ENCODE data around the gene CARD16. TPM values are rescaled to one million over a fixed set of nuclear protein-coding genes. Genes with fewer than 3 reads are reported as not detected.

CARD16 gene
- total and polyA plus RNA-seq, 2 donors from 2014 or later = 16.2 to 24.4 TPM

DNA sequence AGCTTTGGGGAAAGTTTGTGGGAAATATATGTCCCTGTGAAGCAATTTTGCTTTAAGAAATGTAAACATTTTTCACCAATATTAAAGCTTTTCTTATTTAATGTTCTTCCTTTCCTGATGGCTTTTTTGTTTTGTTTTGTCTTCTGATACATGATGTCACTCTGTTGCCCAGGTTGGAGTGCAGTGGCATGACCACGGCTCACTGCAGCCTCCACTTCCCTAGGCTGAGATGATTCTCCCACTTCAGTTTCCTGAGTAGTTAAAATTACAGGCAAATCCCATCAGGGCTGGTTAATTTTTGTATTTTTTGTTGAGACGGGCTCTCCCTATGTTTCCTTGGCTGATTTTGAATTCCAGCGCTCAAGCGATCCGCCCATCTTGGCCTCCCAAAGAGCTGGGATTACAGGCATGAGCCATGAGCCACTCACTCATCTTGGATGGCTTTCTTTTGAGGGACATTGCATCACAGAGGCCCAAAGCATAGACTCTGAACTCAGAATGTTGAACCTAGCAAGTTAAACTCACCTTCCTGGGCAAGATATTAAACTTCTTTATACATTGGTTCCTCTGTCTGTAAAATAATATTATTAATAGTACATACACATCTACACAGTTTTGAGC lies 651 bp upstream of the CARD16 start:
- H3K4me1 ChIP-seq (ENCODE audit: control insufficient read depth in 2 of 3, insufficient read depth in 2 of 3, low read depth in 1 of 3, low read length in 3 of 3) = no peaks in the 10 kb centered on the region
- H3K27ac ChIP-seq (ENCODE audit: low read depth in 2 of 2, low read length in 2 of 2) = peak overlapping the region in 1 of 2 donors; percentile 60
- no peak overlapping the region for H3K9ac ChIP-seq (ENCODE audit: low read length in 3 of 3)
- no peaks in the 10 kb centered on the region for H3K9me3 ChIP-seq (ENCODE audit: control insufficient read depth in 2 of 3, insufficient read depth in 1 of 3, low read length in 3 of 3)
- no peak for FAIRE-seq
- no peaks in the 10 kb centered on the region for H3K36me3 ChIP-seq (ENCODE audit: control insufficient read depth in 2 of 3, insufficient read depth in 3 of 3, low read length in 3 of 3)
- DNase-seq = no peak
- TF ChIP-seq, protein P1, sequence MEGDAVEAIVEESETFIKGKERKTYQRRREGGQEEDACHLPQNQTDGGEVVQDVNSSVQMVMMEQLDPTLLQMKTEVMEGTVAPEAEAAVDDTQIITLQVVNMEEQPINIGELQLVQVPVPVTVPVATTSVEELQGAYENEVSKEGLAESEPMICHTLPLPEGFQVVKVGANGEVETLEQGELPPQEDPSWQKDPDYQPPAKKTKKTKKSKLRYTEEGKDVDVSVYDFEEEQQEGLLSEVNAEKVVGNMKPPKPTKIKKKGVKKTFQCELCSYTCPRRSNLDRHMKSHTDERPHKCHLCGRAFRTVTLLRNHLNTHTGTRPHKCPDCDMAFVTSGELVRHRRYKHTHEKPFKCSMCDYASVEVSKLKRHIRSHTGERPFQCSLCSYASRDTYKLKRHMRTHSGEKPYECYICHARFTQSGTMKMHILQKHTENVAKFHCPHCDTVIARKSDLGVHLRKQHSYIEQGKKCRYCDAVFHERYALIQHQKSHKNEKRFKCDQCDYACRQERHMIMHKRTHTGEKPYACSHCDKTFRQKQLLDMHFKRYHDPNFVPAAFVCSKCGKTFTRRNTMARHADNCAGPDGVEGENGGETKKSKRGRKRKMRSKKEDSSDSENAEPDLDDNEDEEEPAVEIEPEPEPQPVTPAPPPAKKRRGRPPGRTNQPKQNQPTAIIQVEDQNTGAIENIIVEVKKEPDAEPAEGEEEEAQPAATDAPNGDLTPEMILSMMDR (IDR thresholded peaks at IDR 0.05; ENCODE audit: borderline replicate concordance, extremely low read depth, insufficient read depth) = no peak
- peak overlapping the region in 1 of 3 donors; percentile 67 for H3K4me3 ChIP-seq (ENCODE audit: low read length in 3 of 3)
- H3K27me3 ChIP-seq (ENCODE audit: control insufficient read depth, insufficient read depth, low read length) = no peaks in the 10 kb centered on the region
- intact Hi-C loops (cut with DNase I) = no loop called here

- Histone ChIP-seq H3K9ac (ENCODE audit: low read length in 3 of 3) (no peak overlapping the region), H3K27ac (ENCODE audit: low read depth in 2 of 2, low read length in 2 of 2) (no peak overlapping the region), H3K9me3 (ENCODE audit: control insufficient read depth in 2 of 3, insufficient read depth in 1 of 3, low read length in 3 of 3) (peaks cover 0 to 2% (median 0%) of the 10 kb centered on the region in 3 donors), H3K27me3 (ENCODE audit: control insufficient read depth, insufficient read depth, low read length) (no peaks in the 10 kb centered on the region), H3K4me1 (ENCODE audit: control insufficient read depth in 2 of 3, insufficient read depth in 2 of 3, low read depth in 1 of 3, low read length in 3 of 3) (no peaks in the 10 kb centered on the region), H3K36me3 (ENCODE audit: control insufficient read depth in 2 of 3, insufficient read depth in 3 of 3, low read length in 3 of 3) (no peaks in the 10 kb centered on the region), H3K4me3 (ENCODE audit: low read length in 3 of 3) (no peak overlapping the region)
- TF ChIP-seq, protein P1 (IDR thresholded peaks at IDR 0.05; ENCODE audit: borderline replicate concordance, extremely low read depth, insufficient read depth) = no peak
- DNase-seq = no peak
- intact Hi-C loops (cut with DNase I) = no loop called here
- FAIRE-seq = no peak
These were observed 3.0 kb downstream of the CARD16 start for GRCh38 chr11:105042178-105042577.

DNA sequence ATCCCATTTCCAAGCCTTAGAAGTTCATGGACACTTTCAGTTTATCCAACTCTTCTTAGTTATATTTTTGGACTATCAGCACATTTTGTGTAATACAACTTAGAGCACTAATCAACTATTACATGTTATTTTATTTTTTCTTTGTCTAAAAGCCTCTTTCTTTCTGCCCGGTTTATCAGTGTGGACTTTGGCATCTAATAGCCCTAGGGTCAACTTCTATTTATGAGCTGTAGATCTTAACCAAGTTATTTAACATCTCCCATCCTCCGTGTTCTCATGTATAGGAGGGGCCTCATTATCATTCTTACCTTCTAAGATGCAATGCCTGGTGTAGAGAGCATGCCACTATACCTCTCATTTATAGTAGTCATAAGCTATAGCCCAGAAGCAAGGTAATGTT lies 4.4 kb downstream of the CARD16 start:
- TF ChIP-seq, protein P1 (IDR thresholded peaks at IDR 0.05; ENCODE audit: borderline replicate concordance, extremely low read depth, insufficient read depth) = no peak
- FAIRE-seq (no peak), DNase-seq (no peak)
- Histone ChIP-seq H3K9me3 (ENCODE audit: control insufficient read depth in 2 of 3, insufficient read depth in 1 of 3, low read length in 3 of 3) (peaks cover 0 to 2% (median 0%) of the 10 kb centered on the region in 3 donors), H3K27ac (ENCODE audit: low read depth in 2 of 2, low read length in 2 of 2) (no peak overlapping the region), H3K4me1 (ENCODE audit: control insufficient read depth in 2 of 3, insufficient read depth in 2 of 3, low read depth in 1 of 3, low read length in 3 of 3) (no peaks in the 10 kb centered on the region), H3K4me3 (ENCODE audit: low read length in 3 of 3) (no peak overlapping the region), H3K36me3 (ENCODE audit: control insufficient read depth in 2 of 3, insufficient read depth in 3 of 3, low read length in 3 of 3) (no peaks in the 10 kb centered on the region), H3K9ac (ENCODE audit: low read length in 3 of 3) (no peak overlapping the region), H3K27me3 (ENCODE audit: control insufficient read depth, insufficient read depth, low read length) (no peaks in the 10 kb centered on the region)
- intact Hi-C loops (cut with DNase I) = no loop called here

All from kidney (tissue), 14 donors.